Uterus (tissue), 4 donors: ENCODE results near the gene CXCL14. TPM values are rescaled to one million over a fixed set of nuclear protein-coding genes. Genes with fewer than 3 reads are reported as not detected.

ENCODE experiments used
- DNase-seq, 2 donors: peaks; one replicate each; pipeline ENCODE4 v3.0.0-alpha.2; 2019 to 2020
- H3K27ac ChIP-seq, 2 donors: fragments of 200-600 bp; sonication (generic); 1 replicate in 1 of 2; 2 replicates in 1 of 2; pipeline ENCODE4 v1.5.1; 2016 to 2018
- H3K27me3 ChIP-seq, 2 donors: fragments of 200-600 bp; sonication (generic); one replicate each; pipeline ENCODE4 v1.5.1; 2018 to 2019; ENCODE audit warnings: control low read depth in 1 of 2
- H3K36me3 ChIP-seq, 2 donors: fragments of 200-600 bp; sonication (generic); one replicate each; pipeline ENCODE4 v1.5.1; 2019; ENCODE audit warnings: control low read depth in 1 of 2
- H3K4me1 ChIP-seq, 2 donors: fragments of 200-600 bp; sonication (generic); one replicate each; pipeline ENCODE4 v1.5.1; 2018 to 2019; ENCODE audit warnings: control low read depth in 1 of 2
- H3K4me3 ChIP-seq, 2 donors: fragments of 200-600 bp; sonication (generic); 1 replicate in 1 of 2; 2 replicates in 1 of 2; pipeline ENCODE4 v1.5.1; 2018 to 2019; ENCODE audit warnings: mild to moderate bottlenecking in 1 of 2
- H3K9me3 ChIP-seq, 2 donors: fragments of 200-600 bp; sonication (generic); one replicate each; pipeline ENCODE4 v1.5.1; 2019; ENCODE audit warnings: control low read depth in 1 of 2
- POLR2A ChIP-seq, 2 donors: fragments of 450-650 bp; IDR thresholded peaks; one replicate each; pipeline ENCODE4 v1.6.1; 2016; ENCODE audit warnings: antibody characterized with exemption in 2 of 2, mild to moderate bottlenecking in 1 of 2, moderate library complexity in 1 of 2
- intact Hi-C: fragments of 100-400 bp; cut with DNase I; formaldehyde crosslinking; loops from one replicate; pipeline ENCODE4 v1.15.1; 2023; ENCODE audit warnings: low total_unique reads
- total RNA-seq, 4 donors: library from RNA; depleted of rRNA in 3 of 4; stranded (reverse); fragments of >200 nt in 3 of 4; gene quantifications; one replicate each; pipeline versions ENCODE4 v1.1.0 to v1.2.4, GENCODE V29; 2014 to 2023
- TF ChIP-seq, protein P1 (sequence below), 4 experiments: fragments of 200-600 bp in 2 of 4; fragments of 450-650 bp in 2 of 4; sonication (generic) in 2 of 4; IDR thresholded peaks; one replicate each; pipeline ENCODE4 v1.5.1; 2016 to 2019; ENCODE audit warnings: antibody characterized with exemption in 4 of 4, mild to moderate bottlenecking in 2 of 4, moderate library complexity in 1 of 4
- donor health status: DM: yes; HTN: yes; CAD: no.

The CXCL14 gene
- total RNA-seq, 4 donors from 2014 or later, result 1.4 to 10.9 (median 3.5) TPM

DNA sequence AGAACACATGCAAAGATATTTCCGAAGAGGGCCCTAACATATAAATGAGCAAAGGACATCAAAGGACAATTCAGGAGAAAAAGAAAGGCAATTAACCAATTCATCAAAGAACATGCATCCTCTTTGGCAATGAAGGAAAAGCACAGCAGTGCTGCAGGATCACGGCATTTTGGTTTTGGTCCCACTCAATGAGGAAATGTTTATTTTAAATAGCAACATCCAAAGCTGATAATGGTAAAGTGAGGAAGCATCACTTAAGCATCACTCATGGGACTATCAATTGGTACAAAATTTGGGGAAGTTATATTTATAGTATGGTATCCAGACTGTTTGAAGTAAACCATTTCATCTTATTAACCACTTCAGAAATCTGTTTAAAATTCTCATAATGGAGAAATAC lies 5.5 kb upstream of the CXCL14 start:
- Histone ChIP-seq H3K27me3 (peaks cover 0 to 4% of the 10 kb centered on the region in 2 donors), H3K36me3 (no peaks in the 10 kb centered on the region), H3K9me3 (no peaks in the 10 kb centered on the region), H3K27ac (no peak overlapping the region), H3K4me1 (no peaks in the 10 kb centered on the region), H3K4me3 (no peak overlapping the region)
- no peak for DNase-seq
- TF ChIP-seq, protein P1, sequence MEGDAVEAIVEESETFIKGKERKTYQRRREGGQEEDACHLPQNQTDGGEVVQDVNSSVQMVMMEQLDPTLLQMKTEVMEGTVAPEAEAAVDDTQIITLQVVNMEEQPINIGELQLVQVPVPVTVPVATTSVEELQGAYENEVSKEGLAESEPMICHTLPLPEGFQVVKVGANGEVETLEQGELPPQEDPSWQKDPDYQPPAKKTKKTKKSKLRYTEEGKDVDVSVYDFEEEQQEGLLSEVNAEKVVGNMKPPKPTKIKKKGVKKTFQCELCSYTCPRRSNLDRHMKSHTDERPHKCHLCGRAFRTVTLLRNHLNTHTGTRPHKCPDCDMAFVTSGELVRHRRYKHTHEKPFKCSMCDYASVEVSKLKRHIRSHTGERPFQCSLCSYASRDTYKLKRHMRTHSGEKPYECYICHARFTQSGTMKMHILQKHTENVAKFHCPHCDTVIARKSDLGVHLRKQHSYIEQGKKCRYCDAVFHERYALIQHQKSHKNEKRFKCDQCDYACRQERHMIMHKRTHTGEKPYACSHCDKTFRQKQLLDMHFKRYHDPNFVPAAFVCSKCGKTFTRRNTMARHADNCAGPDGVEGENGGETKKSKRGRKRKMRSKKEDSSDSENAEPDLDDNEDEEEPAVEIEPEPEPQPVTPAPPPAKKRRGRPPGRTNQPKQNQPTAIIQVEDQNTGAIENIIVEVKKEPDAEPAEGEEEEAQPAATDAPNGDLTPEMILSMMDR (IDR thresholded peaks at IDR 0.05), result no peak
- TF ChIP-seq POLR2A (IDR thresholded peaks at IDR 0.05), result no peak
- intact Hi-C loops, result no loop called here

- intact Hi-C loops, result no loop called here
- no peak overlapping the region for H3K4me3 ChIP-seq
- DNase-seq, result no peak
Measured at GRCh38 chr5:135582099-135582781, 3.4 kb upstream of the CXCL14 start.

GRCh38 chr5:135578305-135578684 lies 496 bp downstream of the CXCL14 start:
- no peaks in the 10 kb centered on the region for H3K4me1 ChIP-seq
- no peak overlapping the region for H3K27ac ChIP-seq
- no peak overlapping the region for H3K4me3 ChIP-seq
- no peaks in the 10 kb centered on the region for H3K9me3 ChIP-seq
- no peaks in the 10 kb centered on the region for H3K36me3 ChIP-seq
- TF ChIP-seq, protein P1 (IDR thresholded peaks at IDR 0.05), result no peak
- TF ChIP-seq POLR2A (IDR thresholded peaks at IDR 0.05), result no peak
- intact Hi-C loops, result no loop called here
- H3K27me3 ChIP-seq, result peaks cover 0 to 4% of the 10 kb centered on the region in 2 donors
- DNase-seq, result no peak

More at GRCh38 chr5:135582099-135582781, 3.4 kb upstream of the CXCL14 start:
- H3K9me3 ChIP-seq, result no peaks in the 10 kb centered on the region
- H3K4me1 ChIP-seq, result no peaks in the 10 kb centered on the region
- H3K27me3 ChIP-seq, result peaks cover 0 to 4% of the 10 kb centered on the region in 2 donors
- no peaks in the 10 kb centered on the region for H3K36me3 ChIP-seq
- no peak for TF ChIP-seq POLR2A (IDR thresholded peaks at IDR 0.05)
- TF ChIP-seq, protein P1 (IDR thresholded peaks at IDR 0.05), result no peak
- no peak overlapping the region for H3K27ac ChIP-seq

- Histone ChIP-seq H3K4me1 (no peaks in the 10 kb centered on the region), H3K4me3 (no peak overlapping the region), H3K9me3 (no peaks in the 10 kb centered on the region), H3K27ac (no peak overlapping the region), H3K27me3 (peaks cover 0 to 4% of the 10 kb centered on the region in 2 donors), H3K36me3 (no peaks in the 10 kb centered on the region)
- DNase-seq, result no peak
- intact Hi-C loops, result no loop called here
- TF ChIP-seq POLR2A (IDR thresholded peaks at IDR 0.05), result no peak
- TF ChIP-seq, protein P1 (IDR thresholded peaks at IDR 0.05), result no peak
Measured at GRCh38 chr5:135577421-135577820, 1.4 kb downstream of the CXCL14 start.

DNA sequence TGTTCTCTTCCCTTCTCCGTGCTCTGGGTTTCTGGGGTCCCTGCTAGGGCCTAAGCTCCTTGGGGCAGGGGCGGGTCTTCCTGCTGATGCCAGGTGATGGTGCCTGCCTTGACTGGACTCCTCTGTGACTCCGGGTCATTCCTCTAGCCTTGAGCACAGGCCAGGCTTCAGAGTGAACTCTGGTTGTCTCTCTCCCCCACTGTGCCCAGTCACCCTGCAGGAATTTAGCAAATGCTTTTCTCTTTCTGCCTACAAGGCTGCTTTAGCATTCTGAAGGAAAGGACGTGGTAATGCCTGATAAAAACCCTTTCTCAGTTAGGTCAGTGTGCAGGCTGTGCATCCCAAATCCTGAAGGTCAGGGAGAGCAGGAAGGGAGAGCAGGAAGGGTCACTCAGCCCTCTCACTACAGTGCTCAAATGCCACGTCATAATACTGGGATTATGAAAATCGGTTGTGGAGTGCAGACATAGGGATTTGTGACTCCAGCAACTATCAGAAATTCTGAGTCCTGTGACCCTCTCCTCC lies 2.7 kb downstream of the CXCL14 start:
- Histone ChIP-seq H3K9me3 (no peaks in the 10 kb centered on the region), H3K27ac (no peak overlapping the region), H3K4me3 (no peak overlapping the region), H3K36me3 (no peaks in the 10 kb centered on the region), H3K4me1 (no peaks in the 10 kb centered on the region), H3K27me3 (peaks cover 0 to 4% of the 10 kb centered on the region in 2 donors)
- intact Hi-C loops, result no loop called here
- TF ChIP-seq, protein P1 (IDR thresholded peaks at IDR 0.05), result no peak
- TF ChIP-seq POLR2A (IDR thresholded peaks at IDR 0.05), result no peak
- DNase-seq, result no peak
